ENCODE data around the gene FSD1. TPM values are rescaled to one million over a fixed set of nuclear protein-coding genes. Genes with fewer than 3 reads are reported as not detected.

The FSD1 gene
- total RNA-seq, 1 donor from 2014 or later: 48.3 TPM

- peaks cover 5% of the 10 kb centered on the region for H3K27me3 Mint-ChIP-seq (ENCODE audit: insufficient read depth, low read depth)
- H3K36me3 Mint-ChIP-seq: peaks cover 18% of the 10 kb centered on the region
- no peak overlapping the region for H2AFZ ChIP-seq (replicated peaks)
- no peak overlapping the region for H3K4me2 ChIP-seq
- no peak overlapping the region for H3K9ac ChIP-seq
- peaks cover 3% of the 10 kb centered on the region for H3K79me2 ChIP-seq (ENCODE audit: low read depth)
- H3K27ac Mint-ChIP-seq: no peak overlapping the region
- H3K4me1 Mint-ChIP-seq: peaks cover 3% of the 10 kb centered on the region
- peaks cover 5% of the 10 kb centered on the region for H3F3A ChIP-seq (ENCODE audit: low read depth)
- no peak overlapping the region for H3K27ac ChIP-seq
- no peak overlapping the region for H3K4me3 Mint-ChIP-seq
- no peaks in the 10 kb centered on the region for H3K9me3 Mint-ChIP-seq
- peaks cover 8% of the 10 kb centered on the region for H4K20me1 ChIP-seq (ENCODE audit: low read depth)
- no peaks in the 10 kb centered on the region for H3K27me3 ChIP-seq
- H3K4me3 ChIP-seq: no peak overlapping the region
- TF ChIP-seq, protein P1, sequence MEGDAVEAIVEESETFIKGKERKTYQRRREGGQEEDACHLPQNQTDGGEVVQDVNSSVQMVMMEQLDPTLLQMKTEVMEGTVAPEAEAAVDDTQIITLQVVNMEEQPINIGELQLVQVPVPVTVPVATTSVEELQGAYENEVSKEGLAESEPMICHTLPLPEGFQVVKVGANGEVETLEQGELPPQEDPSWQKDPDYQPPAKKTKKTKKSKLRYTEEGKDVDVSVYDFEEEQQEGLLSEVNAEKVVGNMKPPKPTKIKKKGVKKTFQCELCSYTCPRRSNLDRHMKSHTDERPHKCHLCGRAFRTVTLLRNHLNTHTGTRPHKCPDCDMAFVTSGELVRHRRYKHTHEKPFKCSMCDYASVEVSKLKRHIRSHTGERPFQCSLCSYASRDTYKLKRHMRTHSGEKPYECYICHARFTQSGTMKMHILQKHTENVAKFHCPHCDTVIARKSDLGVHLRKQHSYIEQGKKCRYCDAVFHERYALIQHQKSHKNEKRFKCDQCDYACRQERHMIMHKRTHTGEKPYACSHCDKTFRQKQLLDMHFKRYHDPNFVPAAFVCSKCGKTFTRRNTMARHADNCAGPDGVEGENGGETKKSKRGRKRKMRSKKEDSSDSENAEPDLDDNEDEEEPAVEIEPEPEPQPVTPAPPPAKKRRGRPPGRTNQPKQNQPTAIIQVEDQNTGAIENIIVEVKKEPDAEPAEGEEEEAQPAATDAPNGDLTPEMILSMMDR (IDR thresholded peaks at IDR 0.05): no peak
- TF ChIP-seq EZH2phosphoT487 (IDR thresholded peaks at IDR 0.05): no peak
- DNase-seq (ENCODE audit: low spot score): no peak
- no peaks in the 10 kb centered on the region for H3K36me3 ChIP-seq
- H3K9me3 ChIP-seq (ENCODE audit: low read depth): no peaks in the 10 kb centered on the region
- H3K4me1 ChIP-seq: no peaks in the 10 kb centered on the region
Measured at GRCh38 chr19:4350111-4350510, 45.7 kb downstream of the FSD1 start.

- no peak overlapping the region for H3K4me2 ChIP-seq
- no peaks in the 10 kb centered on the region for H3K79me2 ChIP-seq (ENCODE audit: low read depth)
- H3K27me3 ChIP-seq: no peaks in the 10 kb centered on the region
- H3K4me1 ChIP-seq: no peaks in the 10 kb centered on the region
- Mint-ChIP-seq H3K9me3 (no peaks in the 10 kb centered on the region), H3K4me3 (no peak overlapping the region), H3K27me3 (ENCODE audit: insufficient read depth, low read depth) (peaks cover 2% of the 10 kb centered on the region), H3K36me3 (peaks cover 14% of the 10 kb centered on the region), H3K4me1 (no peaks in the 10 kb centered on the region), H3K27ac (no peak overlapping the region)
- H2AFZ ChIP-seq (replicated peaks): no peak overlapping the region
- no peak for DNase-seq (ENCODE audit: low spot score)
- TF ChIP-seq EZH2phosphoT487 (IDR thresholded peaks at IDR 0.05) (no peak), EZH2 (IDR thresholded peaks at IDR 0.05) (no peak)
- TF ChIP-seq, protein P1 (IDR thresholded peaks at IDR 0.05): no peak
- peaks cover 3% of the 10 kb centered on the region for H4K20me1 ChIP-seq (ENCODE audit: low read depth)
- no peak overlapping the region for H3K4me3 ChIP-seq
- H3F3A ChIP-seq (ENCODE audit: low read depth): peaks cover 5% of the 10 kb centered on the region
- no peaks in the 10 kb centered on the region for H3K9me3 ChIP-seq (ENCODE audit: low read depth)
- H3K27ac ChIP-seq: no peak overlapping the region
- H3K36me3 ChIP-seq: no peaks in the 10 kb centered on the region
- H3K9ac ChIP-seq: no peak overlapping the region
Measured at GRCh38 chr19:4350726-4351125, 46.3 kb downstream of the FSD1 start.

DNA sequence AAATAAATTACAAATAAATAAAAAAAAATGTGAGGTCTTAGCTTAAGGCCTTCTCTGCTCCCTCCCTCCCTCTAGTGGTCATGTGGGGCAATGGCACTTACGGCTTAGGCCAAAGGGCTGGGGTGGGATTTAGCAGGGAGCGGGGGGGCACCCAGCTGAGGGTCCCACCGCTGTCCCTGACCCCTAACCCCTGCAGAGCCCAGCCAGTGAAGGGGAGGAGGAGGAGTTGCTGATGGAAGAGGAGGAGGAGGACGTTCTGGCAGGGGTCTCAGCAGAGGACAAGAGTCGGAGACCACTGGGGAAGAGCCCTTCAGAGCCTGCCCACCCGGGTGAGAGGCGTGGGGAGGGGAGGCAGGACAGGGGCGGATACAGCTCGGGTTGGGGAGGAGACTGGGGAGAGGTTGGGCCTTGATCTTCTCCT, 48.3 kb downstream of the FSD1 start:
- no peak for TF ChIP-seq EZH2phosphoT487 (IDR thresholded peaks at IDR 0.05)
- no peak for TF ChIP-seq EZH2 (IDR thresholded peaks at IDR 0.05)
- TF ChIP-seq, protein P1 (IDR thresholded peaks at IDR 0.05): peak; percentile 88
- Histone ChIP-seq H3K9me3 (ENCODE audit: low read depth) (no peaks in the 10 kb centered on the region), H3F3A (ENCODE audit: low read depth) (peaks cover 5% of the 10 kb centered on the region), H3K4me3 (no peak overlapping the region), H3K4me1 (no peaks in the 10 kb centered on the region), H2AFZ (replicated peaks) (no peak overlapping the region), H3K36me3 (no peaks in the 10 kb centered on the region), H3K79me2 (ENCODE audit: low read depth) (no peaks in the 10 kb centered on the region), H3K9ac (no peak overlapping the region), H3K27ac (no peak overlapping the region), H3K27me3 (no peaks in the 10 kb centered on the region), H3K4me2 (no peak overlapping the region), H4K20me1 (ENCODE audit: low read depth) (peaks cover 3% of the 10 kb centered on the region)
- Mint-ChIP-seq H3K4me3 (no peak overlapping the region), H3K27ac (no peak overlapping the region), H3K27me3 (ENCODE audit: insufficient read depth, low read depth) (no peaks in the 10 kb centered on the region), H3K4me1 (no peaks in the 10 kb centered on the region), H3K9me3 (no peaks in the 10 kb centered on the region), H3K36me3 (peaks cover 7% of the 10 kb centered on the region)
- DNase-seq (ENCODE audit: low spot score): peak; percentile 84
